HG03060 (cell line): ENCODE results near the gene STARD6.
"Not testable (repeated sequence)": the region's sequence is repeated elsewhere in the genome, so short reads cannot be mapped to it uniquely, and the experiment has no call there.

Experiments used
- ATAC-seq: cut with Tn5 transposase; IDR thresholded peaks from one replicate; pipeline ENCODE4 v1.9.1; 2021; ENCODE audit warnings: low read depth, moderate number of reproducible peaks; ENCODE audit not compliant: unreplicated experiment

The STARD6 gene

GRCh38 chr18:54351186-54351585 lies 6.5 kb downstream of the STARD6 start:
- no peak for ATAC-seq

- no peak for ATAC-seq
These were observed 19.4 kb downstream of the STARD6 start for GRCh38 chr18:54338230-54338629.

GRCh38 chr18:54335638-54336173 lies 22.0 kb downstream of the STARD6 start:
- ATAC-seq, result no peak

DNA sequence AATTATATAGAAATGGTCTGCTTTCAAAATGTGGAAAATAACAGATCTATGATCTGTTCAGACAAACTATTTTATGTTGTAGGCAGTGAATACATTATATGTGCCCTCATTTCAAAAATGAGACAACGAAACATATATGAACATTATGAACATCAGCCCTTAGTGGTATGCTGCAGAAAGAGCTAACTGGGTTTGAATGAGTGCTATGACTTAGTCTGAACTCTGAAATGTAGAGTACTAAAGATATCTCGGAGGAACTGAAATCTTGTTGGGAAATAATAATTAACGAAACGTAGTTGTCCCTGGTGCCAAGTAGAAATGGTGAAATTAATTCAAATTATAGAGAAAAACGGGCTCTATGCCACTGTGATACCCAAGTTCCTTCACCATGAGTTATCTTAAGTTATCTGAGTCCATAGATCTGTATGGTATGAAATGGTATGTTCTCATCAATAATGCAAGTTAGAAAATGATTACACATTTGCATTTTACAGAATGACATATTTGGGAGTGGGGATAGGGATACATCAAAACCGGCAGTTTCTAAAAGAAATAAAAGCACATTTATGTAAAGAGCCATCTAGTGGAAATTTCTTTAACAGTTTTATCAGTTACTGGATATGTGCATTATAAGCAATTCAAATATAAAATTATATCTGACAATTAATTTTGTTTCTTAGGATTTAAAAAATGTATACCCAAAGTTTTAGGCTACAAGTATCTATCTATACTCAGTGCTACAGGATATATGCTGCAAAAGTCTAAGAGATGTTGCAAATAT lies 26.7 kb downstream of the STARD6 start:
- no peak for ATAC-seq

DNA sequence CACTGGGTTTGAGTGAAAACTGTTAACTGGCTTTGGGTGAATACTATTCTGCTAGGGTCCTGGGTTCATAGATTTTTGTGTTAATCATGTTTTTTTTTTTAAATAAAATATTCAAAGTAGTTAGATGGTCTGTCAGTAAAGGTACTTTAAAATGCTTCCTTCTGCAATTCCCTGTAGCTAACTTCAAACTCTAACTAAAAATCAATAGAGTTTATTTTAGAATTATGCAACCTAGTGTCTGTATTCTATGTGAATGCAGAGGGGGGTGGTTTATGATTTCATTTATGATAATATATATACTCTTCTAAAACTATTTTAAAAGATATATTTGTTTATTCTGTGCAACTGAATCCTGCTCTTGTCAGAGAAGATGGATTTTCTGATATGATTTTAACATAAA lies 27.9 kb downstream of the STARD6 start:
- ATAC-seq, result no peak

DNA sequence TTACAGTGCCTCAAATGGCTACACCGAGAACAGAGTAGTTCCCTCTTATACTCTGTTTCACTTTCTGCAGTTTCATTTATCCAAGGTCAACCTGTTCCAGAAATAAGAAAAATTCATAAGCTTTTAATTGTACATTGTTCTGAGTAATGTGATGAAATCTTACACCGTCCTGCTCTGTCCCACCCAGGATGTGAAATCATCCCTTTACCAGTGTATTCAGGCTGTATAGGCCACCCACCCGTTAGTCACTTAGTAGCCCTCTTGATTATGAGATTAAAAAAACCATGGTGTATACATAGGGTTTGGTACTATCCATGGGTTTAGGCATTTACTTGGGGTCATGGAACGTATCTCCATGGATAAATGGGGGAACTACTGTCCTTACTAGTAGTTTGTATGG lies 29.8 kb downstream of the STARD6 start:
- ATAC-seq, result no peak

DNA sequence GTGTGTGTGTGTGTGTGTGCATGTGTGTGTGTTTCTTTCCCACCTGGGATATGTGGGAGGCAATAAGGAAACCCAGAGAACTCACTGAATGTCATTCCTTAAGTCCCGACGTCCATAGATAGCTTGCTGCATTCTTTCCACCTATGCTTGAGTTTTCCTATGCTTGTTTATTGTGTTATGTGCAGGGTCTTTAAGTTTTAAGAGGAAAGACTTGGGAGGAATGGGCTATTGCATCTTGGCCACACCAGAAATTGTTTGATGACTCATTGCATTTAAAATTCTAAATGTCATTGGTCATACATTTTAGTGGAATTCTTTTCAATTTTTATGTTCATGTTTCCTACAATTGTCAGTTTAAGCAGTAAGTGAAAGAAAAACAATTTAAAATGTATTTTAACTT lies 33.7 kb downstream of the STARD6 start:
- ATAC-seq, result no peak

GRCh38 chr18:54323561-54323960 lies 34.1 kb downstream of the STARD6 start:
- ATAC-seq, result no peak

- ATAC-seq, result no peak
These were observed 41.4 kb downstream of the STARD6 start for GRCh38 chr18:54316071-54316820.

DNA sequence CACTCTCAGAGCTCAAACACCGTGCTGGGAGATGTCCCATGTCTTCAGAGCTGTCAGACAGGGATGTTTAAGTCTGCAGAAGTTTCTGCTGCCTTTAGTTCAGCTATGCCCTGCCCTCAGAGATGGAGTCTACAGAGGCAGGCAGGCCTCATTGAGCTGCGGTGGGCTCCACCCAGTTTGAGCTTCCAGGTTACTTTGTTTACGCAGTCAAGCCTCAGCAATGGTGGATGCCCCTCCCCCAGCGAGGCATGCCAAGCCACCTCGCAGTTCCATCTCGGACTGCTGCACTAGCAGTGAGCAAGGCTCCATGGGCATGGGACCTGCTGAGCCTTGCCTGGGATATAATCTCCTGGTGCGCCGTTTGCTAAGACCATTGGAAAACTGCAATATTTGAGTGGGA lies 48.1 kb downstream of the STARD6 start:
- ATAC-seq, result not testable (repeated sequence)

DNA sequence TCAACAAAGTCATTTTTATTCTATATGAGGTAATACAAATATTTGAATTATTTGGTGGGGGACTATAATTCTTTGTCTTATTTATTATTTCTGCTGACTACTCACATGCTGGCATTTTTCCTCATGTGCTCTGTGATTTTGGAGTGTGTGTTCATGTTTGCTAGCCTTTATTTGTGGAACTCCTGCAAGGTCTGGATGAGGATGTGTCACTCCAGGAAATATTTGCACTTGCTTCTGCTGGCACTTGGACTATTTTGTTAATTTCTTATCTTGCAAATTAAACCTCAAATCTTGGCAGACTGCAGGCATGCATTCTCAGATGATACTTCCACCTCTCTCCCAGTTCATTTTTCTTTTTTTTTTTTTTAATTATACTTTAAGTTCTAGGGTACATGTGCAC lies 54.2 kb downstream of the STARD6 start:
- ATAC-seq, result no peak

- not testable (repeated sequence) for ATAC-seq
These were observed 58.7 kb downstream of the STARD6 start for GRCh38 chr18:54298991-54299390.

GRCh38 chr18:54296062-54296461 lies 61.6 kb downstream of the STARD6 start:
- ATAC-seq, result no peak

GRCh38 chr18:54294274-54294673 lies 63.4 kb downstream of the STARD6 start:
- no peak for ATAC-seq

DNA sequence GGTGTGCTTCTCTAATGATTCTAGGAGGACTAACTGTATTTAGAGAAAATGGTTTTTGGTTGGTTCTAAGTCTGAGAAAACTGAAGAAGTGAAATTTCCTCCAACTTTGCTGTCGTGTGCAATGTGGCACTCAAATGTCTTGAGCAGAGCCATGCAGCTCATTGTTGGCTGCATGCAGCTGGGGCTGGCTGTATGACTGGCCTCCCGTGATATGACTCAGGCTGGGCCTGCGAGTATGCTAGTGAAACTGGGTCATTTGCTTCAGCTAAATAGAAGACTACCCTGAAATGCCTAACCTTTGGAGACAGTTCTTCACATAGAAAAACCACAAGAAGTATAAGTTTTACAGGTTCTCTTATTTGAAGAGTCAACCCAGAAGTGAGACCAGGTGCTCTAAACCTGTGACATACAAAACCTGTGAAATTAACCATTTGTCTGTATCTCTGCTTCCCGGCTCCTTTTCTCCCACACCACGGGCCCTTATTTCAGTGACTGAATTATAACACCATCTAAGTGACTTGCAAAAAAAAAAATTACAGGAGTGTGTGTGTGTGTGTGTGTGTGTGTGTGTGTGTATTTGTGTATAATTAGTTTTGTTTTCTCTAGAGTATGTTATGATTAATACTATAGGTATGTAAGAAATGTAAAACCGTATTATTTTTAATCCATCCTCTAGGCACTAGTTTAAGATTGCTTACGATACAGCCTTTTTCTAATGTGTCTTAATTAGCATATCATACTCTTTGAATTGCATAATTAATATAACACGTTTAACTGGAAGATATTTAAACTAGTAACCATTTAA lies 72.5 kb downstream of the STARD6 start:
- peak; percentile 100 for ATAC-seq

GRCh38 chr18:54284535-54284934 lies 73.1 kb downstream of the STARD6 start:
- peak; percentile 3 for ATAC-seq

- ATAC-seq, result no peak
These were observed 77.5 kb downstream of the STARD6 start for GRCh38 chr18:54280220-54280569.

DNA sequence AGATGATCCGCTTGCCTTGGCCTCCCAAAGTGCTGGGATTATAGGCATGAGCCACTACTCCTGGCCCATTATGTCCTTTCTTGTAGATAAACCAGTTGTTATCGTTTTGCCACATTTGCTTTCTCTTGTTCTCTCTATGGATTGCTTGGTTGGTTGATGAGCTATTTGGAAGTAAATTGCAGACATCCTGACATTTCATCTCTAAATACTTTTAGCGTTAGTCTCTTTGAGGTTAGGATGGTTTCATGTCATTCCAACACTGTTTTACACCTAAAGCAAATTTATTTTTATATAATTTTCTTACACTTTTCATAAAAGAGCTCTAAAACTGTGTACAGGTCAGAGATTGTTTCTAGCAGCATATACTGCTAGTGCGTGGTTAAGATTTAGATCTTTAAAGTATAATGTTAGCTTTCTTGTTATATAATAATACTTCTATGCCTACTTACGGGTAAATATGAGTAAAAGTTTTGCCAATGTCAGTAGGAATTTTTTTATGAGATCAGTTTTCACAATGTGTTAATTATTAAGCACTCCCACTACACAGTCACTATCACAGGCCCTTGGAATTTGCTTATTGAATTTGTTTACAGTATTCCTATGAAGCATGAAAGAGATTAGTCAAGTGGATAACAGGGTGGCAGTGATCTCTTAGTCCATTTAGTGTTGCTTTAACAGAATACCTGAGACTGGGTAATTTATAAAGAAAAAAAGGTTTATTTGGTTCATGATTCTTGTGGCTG lies 78.0 kb downstream of the STARD6 start:
- ATAC-seq, result no peak

DNA sequence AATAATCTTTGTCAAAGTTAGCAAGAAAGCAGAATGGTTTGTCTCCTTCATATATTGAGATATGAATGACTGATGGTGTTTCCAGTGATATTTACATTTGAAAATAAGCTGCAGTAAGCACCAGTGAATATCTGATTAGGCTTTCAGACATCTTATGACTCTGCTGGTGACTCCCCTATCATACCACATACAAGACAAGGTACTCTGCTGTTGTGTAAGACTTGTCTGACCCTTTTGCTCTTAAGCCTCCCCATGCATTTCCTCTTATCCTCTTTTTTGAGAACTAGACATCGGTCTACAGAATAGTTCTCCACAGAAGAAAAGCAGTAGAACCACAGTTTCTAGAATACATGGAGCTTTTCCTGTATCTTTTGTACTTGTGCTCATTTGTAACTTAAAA lies 79.0 kb downstream of the STARD6 start:
- ATAC-seq, result no peak

GRCh38 chr18:54277899-54278298 lies 79.8 kb downstream of the STARD6 start:
- no peak for ATAC-seq
